ENCODE data around the gene BRMS1L. TPM values are rescaled to one million over a fixed set of nuclear protein-coding genes. Genes with fewer than 3 reads are reported as not detected.
A peak's percentile ranks its signal among the peaks of the same experiment; 100 is the strongest.

Gene BRMS1L
- total RNA-seq, 2 experiments from 2014 or later = 6.1 to 9.2 TPM

DNA sequence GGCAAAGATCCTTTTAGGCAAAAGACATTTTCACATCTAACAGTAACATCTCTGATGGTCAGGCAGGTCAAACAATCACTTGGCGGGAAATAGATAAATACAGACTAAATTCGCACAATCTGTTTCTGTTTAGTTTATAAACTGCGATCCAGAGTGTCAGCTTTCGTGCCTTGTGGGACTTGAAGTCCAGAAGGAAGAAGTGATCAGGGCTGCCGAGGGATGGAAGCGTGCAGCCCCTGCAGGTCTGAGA is 245 bp upstream of the BRMS1L start:
- Mint-ChIP-seq H3K9me3 (no peaks in the 10 kb centered on the region), H3K27ac (peak overlapping the region; percentile 68), H3K4me1 (ENCODE audit: low read depth) (peaks cover 31% of the 10 kb centered on the region), H3K4me3 (peak overlapping the region; percentile 88), H3K36me3 (ENCODE audit: low read depth) (peaks cover 13% of the 10 kb centered on the region), H3K27me3 (no peaks in the 10 kb centered on the region)
- H3K27ac ChIP-seq (ENCODE audit: low read depth in 1 of 2, low read length in 2 of 2) = no peak overlapping the region
- H3K9me3 ChIP-seq (ENCODE audit: control insufficient read depth in 1 of 2, insufficient read depth in 1 of 2, low read length in 2 of 2) = no peaks in the 10 kb centered on the region
- no peaks in the 10 kb centered on the region for H3K36me3 ChIP-seq (ENCODE audit: insufficient read depth, low read length)
- H3K4me3 ChIP-seq (ENCODE audit: low read length) = peak overlapping the region; percentile 99
- no peak for ATAC-seq (ENCODE audit: poor library complexity)
- TF ChIP-seq, protein P1, sequence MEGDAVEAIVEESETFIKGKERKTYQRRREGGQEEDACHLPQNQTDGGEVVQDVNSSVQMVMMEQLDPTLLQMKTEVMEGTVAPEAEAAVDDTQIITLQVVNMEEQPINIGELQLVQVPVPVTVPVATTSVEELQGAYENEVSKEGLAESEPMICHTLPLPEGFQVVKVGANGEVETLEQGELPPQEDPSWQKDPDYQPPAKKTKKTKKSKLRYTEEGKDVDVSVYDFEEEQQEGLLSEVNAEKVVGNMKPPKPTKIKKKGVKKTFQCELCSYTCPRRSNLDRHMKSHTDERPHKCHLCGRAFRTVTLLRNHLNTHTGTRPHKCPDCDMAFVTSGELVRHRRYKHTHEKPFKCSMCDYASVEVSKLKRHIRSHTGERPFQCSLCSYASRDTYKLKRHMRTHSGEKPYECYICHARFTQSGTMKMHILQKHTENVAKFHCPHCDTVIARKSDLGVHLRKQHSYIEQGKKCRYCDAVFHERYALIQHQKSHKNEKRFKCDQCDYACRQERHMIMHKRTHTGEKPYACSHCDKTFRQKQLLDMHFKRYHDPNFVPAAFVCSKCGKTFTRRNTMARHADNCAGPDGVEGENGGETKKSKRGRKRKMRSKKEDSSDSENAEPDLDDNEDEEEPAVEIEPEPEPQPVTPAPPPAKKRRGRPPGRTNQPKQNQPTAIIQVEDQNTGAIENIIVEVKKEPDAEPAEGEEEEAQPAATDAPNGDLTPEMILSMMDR (IDR thresholded peaks at IDR 0.05) = no peak
- ChIA-PET CTCF (interaction anchor here (0.9 to 1.3 kb wide), 3 partner anchors 11 to 17 kb away, joined by 3 to 6 read pairs (median 5); partner anchors contain the start of gene RALGAPA1), POLR2A (interaction anchor here (0.5 to 2.8 kb wide), 14 partner anchors 8 to 895 kb away, joined by 3 to 42 read pairs (median 4); partner anchors contain the start of genes MBIP, NFKBIA, PPP2R3C and PRORP)
- intact Hi-C loops (cut with DNase I, micrococcal nuclease) = loop anchor here (1.0 to 10.0 kb wide), 8 partner anchors 17 to 1289 kb away; partner anchors contain the start of genes PSMA6 (in 2 of the 2), EAPP (in 1 of the 2), FAM177A1 (in 1 of the 2) and MBIP (in 1 of the 2)
- no peak for DNase-seq
- peaks cover 15% of the 10 kb centered on the region for H3K4me1 ChIP-seq (ENCODE audit: insufficient read depth, low read length)
- no peaks in the 10 kb centered on the region for H3K27me3 ChIP-seq (ENCODE audit: control insufficient read depth in 1 of 2, insufficient read depth in 2 of 2, low read length in 2 of 2)

DNA sequence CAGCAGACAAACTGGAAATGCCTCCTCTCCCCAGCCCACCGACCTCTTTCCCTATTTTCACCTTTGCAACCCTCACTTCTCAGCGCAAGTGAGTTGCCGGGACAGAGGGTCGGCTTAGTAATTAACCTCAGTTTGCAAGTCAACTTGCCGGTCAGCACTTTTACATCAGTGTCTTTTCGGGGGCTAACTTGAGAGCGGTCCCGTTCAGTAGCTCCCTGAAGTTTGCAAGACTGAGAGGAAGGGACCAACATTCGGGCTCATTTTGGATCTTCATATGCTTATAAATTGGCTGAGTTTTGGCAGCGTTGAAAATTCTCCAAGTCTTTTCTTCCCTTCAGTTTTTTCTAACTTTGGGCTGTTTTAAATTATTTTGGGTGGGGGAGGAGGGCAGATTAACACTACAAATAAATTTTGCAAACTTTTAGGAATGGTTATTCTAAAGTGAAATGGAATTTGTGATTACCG is 846 bp downstream of the BRMS1L start:
- ATAC-seq (ENCODE audit: poor library complexity) (no peak), DNase-seq (no peak)
- H3K4me3 Mint-ChIP-seq = peak overlapping the region; percentile 88

DNA sequence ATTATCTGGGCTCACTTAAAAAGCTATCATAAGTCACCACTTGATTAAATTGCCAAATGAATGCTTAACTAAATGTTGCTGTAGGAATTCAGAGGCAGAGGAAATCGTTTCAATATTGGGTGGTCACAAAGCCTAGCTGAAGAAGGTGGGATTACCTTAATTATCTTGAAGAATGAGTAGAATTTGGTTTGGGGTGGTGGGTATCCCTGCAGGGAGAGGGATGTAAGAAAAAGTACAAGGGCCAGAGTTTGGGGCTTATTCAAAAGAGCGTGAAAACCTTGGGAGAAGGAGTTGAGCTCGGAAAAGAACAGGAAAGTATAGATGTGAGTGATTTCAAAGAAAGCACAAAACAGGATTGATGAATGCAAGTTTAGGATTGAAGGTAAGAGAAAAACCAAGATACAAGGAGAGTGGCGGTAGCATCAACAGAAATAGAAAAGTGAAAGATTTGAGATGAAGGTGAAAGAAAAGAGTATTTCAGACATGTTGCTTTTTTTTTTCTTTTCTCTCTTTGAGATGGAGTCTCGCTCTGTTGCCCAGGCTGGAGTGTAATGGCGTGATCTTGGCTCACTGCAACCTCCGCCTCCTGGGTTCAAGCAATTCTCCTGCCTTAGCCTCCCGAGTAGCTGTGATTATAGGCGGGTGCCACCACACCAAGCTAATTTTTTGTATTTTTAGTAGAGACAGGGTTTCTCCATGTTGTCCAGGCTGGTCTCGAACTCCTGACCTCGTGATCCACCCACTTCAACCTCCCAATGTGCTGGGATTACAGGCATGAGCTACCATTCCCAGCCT is 1.7 kb downstream of the BRMS1L start:
- Histone ChIP-seq H3K27me3 (ENCODE audit: control insufficient read depth in 1 of 2, insufficient read depth in 2 of 2, low read length in 2 of 2) (no peaks in the 10 kb centered on the region), H3K4me3 (ENCODE audit: low read length) (no peak overlapping the region), H3K4me1 (ENCODE audit: insufficient read depth, low read length) (peaks cover 15% of the 10 kb centered on the region), H3K9me3 (ENCODE audit: control insufficient read depth in 1 of 2, insufficient read depth in 1 of 2, low read length in 2 of 2) (no peaks in the 10 kb centered on the region), H3K36me3 (ENCODE audit: insufficient read depth, low read length) (peaks cover 7% of the 10 kb centered on the region), H3K27ac (ENCODE audit: low read depth in 1 of 2, low read length in 2 of 2) (no peak overlapping the region)
- Mint-ChIP-seq H3K9me3 (no peaks in the 10 kb centered on the region), H3K27me3 (no peaks in the 10 kb centered on the region), H3K4me3 (peak overlapping the region; percentile 88), H3K27ac (peak overlapping the region; percentile 68), H3K4me1 (ENCODE audit: low read depth) (peaks cover 26% of the 10 kb centered on the region), H3K36me3 (ENCODE audit: low read depth) (peaks cover 27% of the 10 kb centered on the region)
- DNase-seq (no peak), ATAC-seq (ENCODE audit: poor library complexity) (no peak)
- TF ChIP-seq, protein P1 (IDR thresholded peaks at IDR 0.05) = no peak
- intact Hi-C loops (cut with DNase I, micrococcal nuclease) = loop anchor here (5.0 to 10.0 kb wide), 7 partner anchors 494 to 1291 kb away; partner anchors contain the start of genes PSMA6 (in 2 of the 2), EAPP (in 1 of the 2), FAM177A1 (in 1 of the 2) and MBIP (in 1 of the 2)
- ChIA-PET POLR2A (interaction anchor here (2.4 to 2.8 kb wide), 2 partner anchors 19 to 424 kb away, joined by 19 to 42 read pairs; partner anchors contain the start of genes NFKBIA and RALGAPA1), CTCF (interaction anchor here (0.5 kb wide), 1 partner anchor 265 kb away, joined by 4 read pairs; no protein-coding TSS in a partner anchor)

More for the DNA sequence above, 846 bp downstream of the BRMS1L start:
- Histone ChIP-seq H3K27ac (ENCODE audit: low read depth in 1 of 2, low read length in 2 of 2) (peak overlapping the region in 1 of 2 donors; percentile 72), H3K4me3 (ENCODE audit: low read length) (peak overlapping the region; percentile 99), H3K27me3 (ENCODE audit: control insufficient read depth in 1 of 2, insufficient read depth in 2 of 2, low read length in 2 of 2) (no peaks in the 10 kb centered on the region), H3K36me3 (ENCODE audit: insufficient read depth, low read length) (peaks cover 5% of the 10 kb centered on the region), H3K9me3 (ENCODE audit: control insufficient read depth in 1 of 2, insufficient read depth in 1 of 2, low read length in 2 of 2) (no peaks in the 10 kb centered on the region), H3K4me1 (ENCODE audit: insufficient read depth, low read length) (peaks cover 15% of the 10 kb centered on the region)
- no peaks in the 10 kb centered on the region for H3K9me3 Mint-ChIP-seq
- intact Hi-C loops (cut with DNase I, micrococcal nuclease) = loop anchor here (1.0 to 10.0 kb wide), 8 partner anchors 18 to 1290 kb away; partner anchors contain the start of genes PSMA6 (in 2 of the 2), EAPP (in 1 of the 2), FAM177A1 (in 1 of the 2) and MBIP (in 1 of the 2)
- H3K4me1 Mint-ChIP-seq (ENCODE audit: low read depth) = peaks cover 27% of the 10 kb centered on the region
- H3K36me3 Mint-ChIP-seq (ENCODE audit: low read depth) = peaks cover 22% of the 10 kb centered on the region
- H3K27me3 Mint-ChIP-seq = no peaks in the 10 kb centered on the region
- TF ChIP-seq, protein P1 (IDR thresholded peaks at IDR 0.05) = no peak
- H3K27ac Mint-ChIP-seq = peak overlapping the region; percentile 68
- CTCF ChIA-PET = interaction anchor here (1.3 kb wide), 1 partner anchor 18 kb away, joined by 6 read pairs; the partner anchor contains the start of gene RALGAPA1
- POLR2A ChIA-PET = interaction anchor here (1.2 to 2.8 kb wide), 8 partner anchors 8 to 705 kb away, joined by 3 to 42 read pairs (median 10); partner anchors contain the start of genes MBIP, NFKBIA, PPP2R3C and PRORP
